Measurements from ENCODE around the gene GALNT17.

GALNT17 gene

GRCh38 chr7:71473366-71473967 is 341.5 kb downstream of the GALNT17 start:
- no peak for DNase-seq (ENCODE audit: low spot score in 2 of 2)
- no peak for ATAC-seq
- no peaks in the 10 kb centered on the region for H3K4me1 Mint-ChIP-seq
- H3K36me3 Mint-ChIP-seq, result no peaks in the 10 kb centered on the region
- H3K4me3 Mint-ChIP-seq, result no peak overlapping the region
- H3K27ac Mint-ChIP-seq, result no peak overlapping the region
- peaks cover 14% of the 10 kb centered on the region for H3K9me3 Mint-ChIP-seq

- DNase-seq (ENCODE audit: low spot score in 2 of 2) (no peak), ATAC-seq (no peak)
- Mint-ChIP-seq H3K36me3 (no peaks in the 10 kb centered on the region), H3K4me3 (no peak overlapping the region), H3K4me1 (no peaks in the 10 kb centered on the region), H3K27ac (no peak overlapping the region), H3K9me3 (peaks cover 10% of the 10 kb centered on the region)
Observed at GRCh38 chr7:71477441-71477840, 345.5 kb downstream of the GALNT17 start.

- no peak overlapping the region for H3K27ac Mint-ChIP-seq
- no peaks in the 10 kb centered on the region for H3K36me3 Mint-ChIP-seq
- H3K9me3 Mint-ChIP-seq, result peaks cover 10% of the 10 kb centered on the region
- DNase-seq (ENCODE audit: low spot score in 2 of 2) (no peak), ATAC-seq (no peak)
- H3K4me1 Mint-ChIP-seq, result no peaks in the 10 kb centered on the region
- no peak overlapping the region for H3K4me3 Mint-ChIP-seq
Observed at GRCh38 chr7:71479231-71479630, 347.3 kb downstream of the GALNT17 start.

- Mint-ChIP-seq H3K27ac (no peak overlapping the region), H3K4me1 (no peaks in the 10 kb centered on the region)
Observed at GRCh38 chr7:71480791-71481190, 348.8 kb downstream of the GALNT17 start.

GRCh38 chr7:71482284-71482683 is 350.3 kb downstream of the GALNT17 start:
- Mint-ChIP-seq H3K27ac (no peak overlapping the region), H3K4me3 (no peak overlapping the region), H3K36me3 (no peaks in the 10 kb centered on the region), H3K4me1 (no peaks in the 10 kb centered on the region), H3K9me3 (peaks cover 4% of the 10 kb centered on the region)
- DNase-seq (ENCODE audit: low spot score in 2 of 2) (no peak), ATAC-seq (no peak)

More at GRCh38 chr7:71480791-71481190, 348.8 kb downstream of the GALNT17 start:
- Mint-ChIP-seq H3K4me3 (no peak overlapping the region), H3K36me3 (no peaks in the 10 kb centered on the region), H3K9me3 (peaks cover 10% of the 10 kb centered on the region)
- DNase-seq (ENCODE audit: low spot score in 2 of 2), result no peak
- ATAC-seq, result no peak

GRCh38 chr7:71484380-71484779 is 352.4 kb downstream of the GALNT17 start:
- ATAC-seq (no peak), DNase-seq (ENCODE audit: low spot score in 2 of 2) (no peak)
- no peaks in the 10 kb centered on the region for H3K4me1 Mint-ChIP-seq
- H3K4me3 Mint-ChIP-seq, result no peak overlapping the region
- no peaks in the 10 kb centered on the region for H3K36me3 Mint-ChIP-seq
- H3K27ac Mint-ChIP-seq, result no peak overlapping the region
- peaks cover 4% of the 10 kb centered on the region for H3K9me3 Mint-ChIP-seq

GRCh38 chr7:71485586-71485985 is 353.6 kb downstream of the GALNT17 start:
- DNase-seq (ENCODE audit: low spot score in 2 of 2) (no peak), ATAC-seq (no peak)
- no peaks in the 10 kb centered on the region for H3K36me3 Mint-ChIP-seq
- H3K27ac Mint-ChIP-seq, result no peak overlapping the region
- H3K4me3 Mint-ChIP-seq, result no peak overlapping the region
- H3K4me1 Mint-ChIP-seq, result no peaks in the 10 kb centered on the region
- H3K9me3 Mint-ChIP-seq, result no peaks in the 10 kb centered on the region

GRCh38 chr7:71486414-71486813 is 354.5 kb downstream of the GALNT17 start:
- DNase-seq (ENCODE audit: low spot score in 2 of 2) (no peak), ATAC-seq (no peak)
- Mint-ChIP-seq H3K4me3 (no peak overlapping the region), H3K27ac (no peak overlapping the region), H3K36me3 (no peaks in the 10 kb centered on the region), H3K9me3 (no peaks in the 10 kb centered on the region), H3K4me1 (no peaks in the 10 kb centered on the region)

- DNase-seq (ENCODE audit: low spot score in 2 of 2) (no peak), ATAC-seq (no peak)
- Mint-ChIP-seq H3K9me3 (no peaks in the 10 kb centered on the region), H3K4me1 (no peaks in the 10 kb centered on the region), H3K27ac (no peak overlapping the region), H3K36me3 (no peaks in the 10 kb centered on the region), H3K4me3 (no peak overlapping the region)
Observed at GRCh38 chr7:71486856-71487628, 355.1 kb downstream of the GALNT17 start.

- Mint-ChIP-seq H3K27ac (no peak overlapping the region), H3K36me3 (no peaks in the 10 kb centered on the region), H3K9me3 (peaks cover 2% of the 10 kb centered on the region), H3K4me3 (no peak overlapping the region), H3K4me1 (no peaks in the 10 kb centered on the region)
- no peak for ATAC-seq
- no peak for DNase-seq (ENCODE audit: low spot score in 2 of 2)
Observed at GRCh38 chr7:71488308-71488707, 356.4 kb downstream of the GALNT17 start.

- Mint-ChIP-seq H3K4me1 (no peaks in the 10 kb centered on the region), H3K9me3 (peaks cover 2% of the 10 kb centered on the region)
Observed at GRCh38 chr7:71491336-71491735, 359.4 kb downstream of the GALNT17 start.

GRCh38 chr7:71495828-71496227 is 363.9 kb downstream of the GALNT17 start:
- ATAC-seq (no peak), DNase-seq (ENCODE audit: low spot score in 2 of 2) (no peak)
- Mint-ChIP-seq H3K4me3 (no peak overlapping the region), H3K4me1 (no peaks in the 10 kb centered on the region), H3K27ac (no peak overlapping the region), H3K36me3 (no peaks in the 10 kb centered on the region), H3K9me3 (peaks cover 23% of the 10 kb centered on the region)

More at GRCh38 chr7:71491336-71491735, 359.4 kb downstream of the GALNT17 start:
- DNase-seq (ENCODE audit: low spot score in 2 of 2) (no peak), ATAC-seq (no peak)
- Mint-ChIP-seq H3K27ac (no peak overlapping the region), H3K36me3 (no peaks in the 10 kb centered on the region), H3K4me3 (no peak overlapping the region)

- Mint-ChIP-seq H3K4me3 (no peak overlapping the region), H3K9me3 (peaks cover 28% of the 10 kb centered on the region), H3K4me1 (no peaks in the 10 kb centered on the region), H3K27ac (no peak overlapping the region), H3K36me3 (no peaks in the 10 kb centered on the region)
- DNase-seq (ENCODE audit: low spot score in 2 of 2), result no peak
- ATAC-seq, result no peak
Observed at GRCh38 chr7:71497256-71497946, 365.5 kb downstream of the GALNT17 start.

GRCh38 chr7:71498381-71498780 is 366.4 kb downstream of the GALNT17 start:
- no peaks in the 10 kb centered on the region for H3K36me3 Mint-ChIP-seq
- ATAC-seq (no peak), DNase-seq (ENCODE audit: low spot score in 2 of 2) (no peak)
- H3K27ac Mint-ChIP-seq, result no peak overlapping the region
- no peak overlapping the region for H3K4me3 Mint-ChIP-seq
- H3K4me1 Mint-ChIP-seq, result no peaks in the 10 kb centered on the region
- H3K9me3 Mint-ChIP-seq, result peaks cover 27% of the 10 kb centered on the region

GRCh38 chr7:71504697-71505441 is 372.9 kb downstream of the GALNT17 start:
- no peak overlapping the region for H3K27ac Mint-ChIP-seq
- H3K4me1 Mint-ChIP-seq, result no peaks in the 10 kb centered on the region
- DNase-seq (ENCODE audit: low spot score in 2 of 2) (no peak), ATAC-seq (no peak)
- no peak overlapping the region for H3K4me3 Mint-ChIP-seq
- H3K36me3 Mint-ChIP-seq, result no peaks in the 10 kb centered on the region
- H3K9me3 Mint-ChIP-seq, result peaks cover 23% of the 10 kb centered on the region

All from stimulated activated effector memory CD8-positive, alpha-beta T cell treated with anti-CD3 and anti-CD28 coated beads, Interleukin-12 subunit alpha, Interleukin-12 subunit beta, amount 100 ng/mL, for 72 hours (primary cell).